SK-N-SH (cell line): ENCODE data around the gene THSD4.

Experiments
- EP300 ChIP-seq, 2 experiments: IDR thresholded peaks; 2 replicates each; pipeline versions ENCODE4 v1.4.0 to v1.6.1; 2012; ENCODE audit warnings: borderline replicate concordance in 1 of 2, low read depth in 1 of 2, low read length in 1 of 2
- EZH2phosphoT487 ChIP-seq: fragments of 200-600 bp; sonication (generic); IDR thresholded peaks from 2 replicates; pipeline ENCODE4 v1.6.1; 2017; ENCODE audit warnings: low read depth, mixed run types, mild to moderate bottlenecking, antibody characterized with exemption, moderate library complexity, borderline replicate concordance
- FOSL2 ChIP-seq: IDR thresholded peaks from 2 replicates; pipeline ENCODE4 v1.4.0; 2012; ENCODE audit warnings: low read depth, mild to moderate bottlenecking, moderate library complexity, borderline replicate concordance
- GABPA ChIP-seq: IDR thresholded peaks from 2 replicates; pipeline ENCODE4 v1.4.0; 2012; ENCODE audit warnings: low read depth, mild to moderate bottlenecking
- NFIC ChIP-seq: IDR thresholded peaks from 2 replicates; pipeline ENCODE4 v1.4.0; 2012; ENCODE audit warnings: borderline replicate concordance
- RFX5 ChIP-seq: IDR thresholded peaks from 2 replicates; pipeline ENCODE4 v1.6.1; 2012; ENCODE audit warnings: mild to moderate bottlenecking, improper control_type of control experiment, low read length
- RXRA ChIP-seq: IDR thresholded peaks from 2 replicates; pipeline ENCODE4 v1.4.0; 2012; ENCODE audit warnings: low read depth, mild to moderate bottlenecking, borderline replicate concordance
- TAF1 ChIP-seq: IDR thresholded peaks from 2 replicates; pipeline ENCODE4 v1.6.1; 2012; ENCODE audit warnings: low read depth, mild to moderate bottlenecking, low read length, moderate library complexity, borderline replicate concordance
- TEAD4 ChIP-seq: IDR thresholded peaks from 2 replicates; pipeline ENCODE4 v1.4.0; 2012; ENCODE audit warnings: mild to moderate bottlenecking, borderline replicate concordance; ENCODE audit not compliant: insufficient read depth
- TF ChIP-seq, protein P1 (sequence below): IDR thresholded peaks from 2 replicates; pipeline ENCODE4 v1.4.0; 2012; ENCODE audit warnings: low read depth
- TF ChIP-seq, protein P2 (sequence below): fragments of 200-600 bp; sonication (generic); IDR thresholded peaks from 2 replicates; pipeline ENCODE4 v1.6.1; 2017; ENCODE audit warnings: antibody characterized with exemption, mild to moderate bottlenecking, moderate library complexity
- TF ChIP-seq, protein P3 (sequence below): IDR thresholded peaks from 2 replicates; pipeline ENCODE4 v1.6.1; 2012; ENCODE audit warnings: mild to moderate bottlenecking, low read depth, low read length, moderate library complexity
- TF ChIP-seq, protein P4 (sequence below): IDR thresholded peaks from 2 replicates; pipeline ENCODE4 v1.4.0; 2012; ENCODE audit warnings: low read depth, borderline replicate concordance
- TF ChIP-seq, protein P5 (sequence below): fragments of 150-350 bp; IDR thresholded peaks from 2 replicates; pipeline ENCODE4 v1.6.1; 2017; ENCODE audit warnings: antibody characterized with exemption, low read length, low read depth, borderline replicate concordance

DNA sequence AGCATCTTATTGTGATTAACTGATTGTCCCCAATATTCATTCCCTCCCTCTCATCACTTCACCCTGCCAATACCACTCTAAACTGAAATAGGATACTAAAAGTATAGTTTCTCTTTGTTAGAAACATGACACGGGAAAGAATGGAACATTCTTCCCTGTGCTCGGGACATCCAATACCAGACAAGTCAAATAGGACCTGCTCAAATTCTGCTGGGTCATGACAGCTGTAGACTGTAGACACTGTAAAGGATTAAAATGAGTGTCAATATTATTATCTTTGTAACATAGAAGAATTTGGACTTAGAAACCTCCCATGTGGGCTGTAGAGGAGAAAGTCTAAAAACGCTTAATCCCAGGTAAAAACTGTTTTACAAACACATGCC, 380.1 kb downstream of the THSD4 start:
- TF ChIP-seq, protein P1, sequence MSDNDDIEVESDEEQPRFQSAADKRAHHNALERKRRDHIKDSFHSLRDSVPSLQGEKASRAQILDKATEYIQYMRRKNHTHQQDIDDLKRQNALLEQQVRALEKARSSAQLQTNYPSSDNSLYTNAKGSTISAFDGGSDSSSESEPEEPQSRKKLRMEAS: no peak
- TF ChIP-seq, protein P2, sequence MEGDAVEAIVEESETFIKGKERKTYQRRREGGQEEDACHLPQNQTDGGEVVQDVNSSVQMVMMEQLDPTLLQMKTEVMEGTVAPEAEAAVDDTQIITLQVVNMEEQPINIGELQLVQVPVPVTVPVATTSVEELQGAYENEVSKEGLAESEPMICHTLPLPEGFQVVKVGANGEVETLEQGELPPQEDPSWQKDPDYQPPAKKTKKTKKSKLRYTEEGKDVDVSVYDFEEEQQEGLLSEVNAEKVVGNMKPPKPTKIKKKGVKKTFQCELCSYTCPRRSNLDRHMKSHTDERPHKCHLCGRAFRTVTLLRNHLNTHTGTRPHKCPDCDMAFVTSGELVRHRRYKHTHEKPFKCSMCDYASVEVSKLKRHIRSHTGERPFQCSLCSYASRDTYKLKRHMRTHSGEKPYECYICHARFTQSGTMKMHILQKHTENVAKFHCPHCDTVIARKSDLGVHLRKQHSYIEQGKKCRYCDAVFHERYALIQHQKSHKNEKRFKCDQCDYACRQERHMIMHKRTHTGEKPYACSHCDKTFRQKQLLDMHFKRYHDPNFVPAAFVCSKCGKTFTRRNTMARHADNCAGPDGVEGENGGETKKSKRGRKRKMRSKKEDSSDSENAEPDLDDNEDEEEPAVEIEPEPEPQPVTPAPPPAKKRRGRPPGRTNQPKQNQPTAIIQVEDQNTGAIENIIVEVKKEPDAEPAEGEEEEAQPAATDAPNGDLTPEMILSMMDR: no peak
- TF ChIP-seq, protein P3, sequence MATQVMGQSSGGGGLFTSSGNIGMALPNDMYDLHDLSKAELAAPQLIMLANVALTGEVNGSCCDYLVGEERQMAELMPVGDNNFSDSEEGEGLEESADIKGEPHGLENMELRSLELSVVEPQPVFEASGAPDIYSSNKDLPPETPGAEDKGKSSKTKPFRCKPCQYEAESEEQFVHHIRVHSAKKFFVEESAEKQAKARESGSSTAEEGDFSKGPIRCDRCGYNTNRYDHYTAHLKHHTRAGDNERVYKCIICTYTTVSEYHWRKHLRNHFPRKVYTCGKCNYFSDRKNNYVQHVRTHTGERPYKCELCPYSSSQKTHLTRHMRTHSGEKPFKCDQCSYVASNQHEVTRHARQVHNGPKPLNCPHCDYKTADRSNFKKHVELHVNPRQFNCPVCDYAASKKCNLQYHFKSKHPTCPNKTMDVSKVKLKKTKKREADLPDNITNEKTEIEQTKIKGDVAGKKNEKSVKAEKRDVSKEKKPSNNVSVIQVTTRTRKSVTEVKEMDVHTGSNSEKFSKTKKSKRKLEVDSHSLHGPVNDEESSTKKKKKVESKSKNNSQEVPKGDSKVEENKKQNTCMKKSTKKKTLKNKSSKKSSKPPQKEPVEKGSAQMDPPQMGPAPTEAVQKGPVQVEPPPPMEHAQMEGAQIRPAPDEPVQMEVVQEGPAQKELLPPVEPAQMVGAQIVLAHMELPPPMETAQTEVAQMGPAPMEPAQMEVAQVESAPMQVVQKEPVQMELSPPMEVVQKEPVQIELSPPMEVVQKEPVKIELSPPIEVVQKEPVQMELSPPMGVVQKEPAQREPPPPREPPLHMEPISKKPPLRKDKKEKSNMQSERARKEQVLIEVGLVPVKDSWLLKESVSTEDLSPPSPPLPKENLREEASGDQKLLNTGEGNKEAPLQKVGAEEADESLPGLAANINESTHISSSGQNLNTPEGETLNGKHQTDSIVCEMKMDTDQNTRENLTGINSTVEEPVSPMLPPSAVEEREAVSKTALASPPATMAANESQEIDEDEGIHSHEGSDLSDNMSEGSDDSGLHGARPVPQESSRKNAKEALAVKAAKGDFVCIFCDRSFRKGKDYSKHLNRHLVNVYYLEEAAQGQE: no peak
- TF ChIP-seq RXRA: no peak
- TF ChIP-seq EZH2phosphoT487: no peak
- no peak for TF ChIP-seq NFIC
- TF ChIP-seq FOSL2: no peak
- TF ChIP-seq GABPA: no peak
- TF ChIP-seq TAF1: no peak
- TF ChIP-seq, protein P4, sequence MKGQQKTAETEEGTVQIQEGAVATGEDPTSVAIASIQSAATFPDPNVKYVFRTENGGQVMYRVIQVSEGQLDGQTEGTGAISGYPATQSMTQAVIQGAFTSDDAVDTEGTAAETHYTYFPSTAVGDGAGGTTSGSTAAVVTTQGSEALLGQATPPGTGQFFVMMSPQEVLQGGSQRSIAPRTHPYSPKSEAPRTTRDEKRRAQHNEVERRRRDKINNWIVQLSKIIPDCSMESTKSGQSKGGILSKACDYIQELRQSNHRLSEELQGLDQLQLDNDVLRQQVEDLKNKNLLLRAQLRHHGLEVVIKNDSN: no peak
- no peak for TF ChIP-seq EP300 (IDR thresholded peaks at IDR 0.05; ENCODE audit: borderline replicate concordance in 1 of 2, low read depth in 1 of 2, low read length in 1 of 2)
- no peak for TF ChIP-seq RFX5
- TF ChIP-seq, protein P5, sequence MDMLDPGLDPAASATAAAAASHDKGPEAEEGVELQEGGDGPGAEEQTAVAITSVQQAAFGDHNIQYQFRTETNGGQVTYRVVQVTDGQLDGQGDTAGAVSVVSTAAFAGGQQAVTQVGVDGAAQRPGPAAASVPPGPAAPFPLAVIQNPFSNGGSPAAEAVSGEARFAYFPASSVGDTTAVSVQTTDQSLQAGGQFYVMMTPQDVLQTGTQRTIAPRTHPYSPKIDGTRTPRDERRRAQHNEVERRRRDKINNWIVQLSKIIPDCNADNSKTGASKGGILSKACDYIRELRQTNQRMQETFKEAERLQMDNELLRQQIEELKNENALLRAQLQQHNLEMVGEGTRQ: no peak
- no peak for TF ChIP-seq TEAD4
